LNCAP (cell line): ENCODE results near the gene PAN2.

ENCODE experiments used
- CTCF ChIP-seq: fragments of 450-650 bp; IDR thresholded peaks from 2 replicates; pipeline ENCODE4 v1.5.1; 2017; ENCODE audit warnings: mild to moderate bottlenecking

PAN2 gene

GRCh38 chr12:56336361-56337167, 2.8 kb upstream of the PAN2 start:
- TF ChIP-seq CTCF = no peak

GRCh38 chr12:56334490-56334793, 642 bp upstream of the PAN2 start:
- no peak for TF ChIP-seq CTCF

DNA sequence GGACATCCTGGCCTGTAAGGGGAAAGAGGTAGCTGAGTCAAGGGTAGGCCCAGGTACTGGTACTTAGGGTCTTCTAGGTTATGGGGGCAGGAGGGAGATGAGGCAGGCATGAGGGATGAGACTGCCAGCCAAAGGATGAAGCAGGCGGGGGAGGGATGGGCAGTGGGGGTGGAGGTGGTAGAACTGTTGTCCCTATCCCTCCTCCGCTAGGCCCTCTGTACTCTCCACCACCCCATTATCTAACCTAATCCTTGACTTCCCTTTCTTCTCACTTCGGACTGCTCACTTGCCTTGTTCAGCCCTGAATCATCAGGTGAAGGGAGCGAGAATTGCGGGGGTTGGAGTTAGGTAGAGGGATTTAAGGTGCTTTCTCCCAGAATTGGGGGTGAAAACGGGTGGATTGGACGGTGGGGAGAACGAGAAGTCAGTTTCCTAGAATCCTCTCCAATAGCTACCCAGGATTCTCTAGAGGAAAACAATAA, 562 bp downstream of the PAN2 start:
- TF ChIP-seq CTCF = no peak

DNA sequence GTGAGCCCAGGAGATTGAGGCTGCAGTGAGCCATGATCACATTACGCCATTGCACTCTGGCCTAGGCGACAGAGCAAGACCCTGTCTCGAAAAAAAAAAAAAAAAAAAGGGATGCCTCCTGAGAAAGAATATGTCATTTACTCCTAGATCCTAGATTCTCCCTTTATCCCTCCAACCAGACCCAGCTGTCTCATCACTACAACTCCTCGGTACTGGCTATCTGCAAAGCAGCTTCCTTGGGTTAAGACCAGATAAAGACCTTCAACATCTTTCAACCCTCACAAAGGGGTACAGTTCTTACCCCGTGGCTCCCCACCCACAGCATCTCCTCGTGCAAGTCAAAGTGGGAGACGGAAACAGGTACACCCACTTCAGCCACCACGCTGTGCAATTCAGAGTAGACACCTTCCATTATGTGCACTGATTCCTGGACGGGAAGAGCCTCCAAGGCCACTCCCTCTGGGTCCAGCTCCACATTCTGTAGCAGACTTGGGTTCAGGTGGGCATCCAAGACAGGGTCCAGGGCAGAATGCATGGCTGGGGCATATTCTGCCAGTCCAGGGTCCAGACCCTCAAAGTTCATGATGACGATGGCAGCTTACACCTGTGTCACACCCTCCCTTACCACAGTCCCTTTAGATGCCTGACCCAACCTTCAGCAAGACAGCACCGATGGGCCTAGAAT, 1.1 kb downstream of the PAN2 start:
- TF ChIP-seq CTCF = no peak

GRCh38 chr12:56330936-56331490, 2.8 kb downstream of the PAN2 start:
- TF ChIP-seq CTCF = no peak

DNA sequence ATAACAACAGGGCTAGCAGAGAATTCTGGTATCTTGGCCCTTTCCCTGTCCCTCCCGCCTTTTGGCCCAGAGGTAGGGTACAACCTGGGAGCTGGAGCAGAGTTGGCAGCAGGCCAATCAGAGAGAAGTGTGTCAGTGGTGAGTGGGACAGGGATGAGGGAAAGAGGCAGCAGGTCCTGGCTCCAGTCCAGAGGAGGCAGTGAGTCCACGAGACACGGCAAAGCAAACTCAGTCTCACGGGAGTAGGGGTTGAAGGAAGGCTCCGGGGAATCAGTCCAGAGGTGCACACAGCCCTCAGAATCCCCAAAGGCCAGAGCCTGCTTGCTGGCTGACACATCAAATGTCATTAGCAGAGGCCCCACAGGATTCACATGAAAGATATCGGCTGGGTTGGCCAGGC, 7.3 kb downstream of the PAN2 start:
- no peak for TF ChIP-seq CTCF

GRCh38 chr12:56326126-56326525, 7.7 kb downstream of the PAN2 start:
- no peak for TF ChIP-seq CTCF
